Rectal smooth muscle tissue (tissue), 1 donor: ENCODE data around the gene MEGF6.
"Not testable (repeated sequence)": the region's sequence is repeated elsewhere in the genome, so short reads cannot be mapped to it uniquely, and the experiment has no call there.

Source experiments
- H3K27ac ChIP-seq: one replicate; pipeline ENCODE4 v1.7.0; 2013; ENCODE audit warnings: low read depth, low read length, inconsistent platforms
- H3K27me3 ChIP-seq: one replicate; pipeline ENCODE4 v1.7.0; 2013; ENCODE audit warnings: low read length; ENCODE audit not compliant: control insufficient read depth, insufficient read depth
- H3K36me3 ChIP-seq: one replicate; pipeline ENCODE4 v1.7.0; 2013; ENCODE audit warnings: low read length; ENCODE audit not compliant: control insufficient read depth, insufficient read depth
- H3K4me1 ChIP-seq: one replicate; pipeline ENCODE4 v1.7.0; 2013; ENCODE audit warnings: low read length; ENCODE audit not compliant: control insufficient read depth, insufficient read depth
- H3K4me3 ChIP-seq: one replicate; pipeline ENCODE4 v1.7.0; 2013; ENCODE audit warnings: low read length
- H3K9ac ChIP-seq: one replicate; pipeline ENCODE4 v1.7.0; 2013; ENCODE audit warnings: low read length

The MEGF6 gene

DNA sequence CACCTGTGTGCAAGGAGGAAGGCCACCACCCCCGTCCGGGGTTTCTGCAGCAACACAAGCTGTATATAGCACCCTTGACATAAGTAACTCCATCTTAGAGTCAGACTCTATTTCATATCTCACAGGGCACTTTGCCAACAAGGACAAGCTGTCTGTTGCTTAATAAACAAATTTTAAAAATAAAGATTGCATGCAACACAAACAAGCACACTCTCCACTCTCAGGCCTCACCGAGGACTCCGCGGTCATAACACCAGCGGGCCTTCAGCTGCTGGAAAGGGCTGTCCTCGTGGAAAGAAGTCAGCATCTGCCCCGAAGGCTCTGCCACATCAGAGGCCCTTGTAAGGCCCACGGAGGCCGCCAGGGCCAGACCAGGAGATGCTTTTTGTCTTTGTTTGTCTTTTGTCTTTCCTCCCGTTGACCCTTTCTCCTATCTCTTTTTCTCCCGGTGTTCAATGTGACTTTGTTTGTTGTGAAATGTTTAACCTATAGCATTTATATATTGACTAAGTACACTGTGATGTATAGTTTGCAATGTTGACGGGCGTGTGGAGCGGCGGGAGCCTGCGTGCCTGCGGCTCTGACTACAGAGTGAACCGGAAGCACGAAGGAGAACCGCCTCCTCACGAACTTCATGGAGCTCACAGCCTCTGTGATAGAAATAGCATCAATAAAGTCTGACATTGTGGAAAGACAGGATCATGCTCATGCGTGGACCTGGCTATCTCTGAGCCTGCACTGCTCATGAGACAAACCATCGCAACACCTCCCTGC lies 24.1 kb downstream of the MEGF6 start:
- H3K27me3 ChIP-seq: no peaks in the 10 kb centered on the region
- no peak overlapping the region for H3K27ac ChIP-seq
- H3K4me1 ChIP-seq: no peaks in the 10 kb centered on the region

GRCh38 chr1:3585940-3586568 lies 25.3 kb downstream of the MEGF6 start:
- Histone ChIP-seq H3K36me3 (no peaks in the 10 kb centered on the region), H3K9ac (no peak overlapping the region), H3K4me1 (no peaks in the 10 kb centered on the region), H3K27ac (no peak overlapping the region), H3K4me3 (no peak overlapping the region), H3K27me3 (no peaks in the 10 kb centered on the region)

More for the DNA sequence above, 24.1 kb downstream of the MEGF6 start:
- no peak overlapping the region for H3K4me3 ChIP-seq
- H3K36me3 ChIP-seq: no peaks in the 10 kb centered on the region
- H3K9ac ChIP-seq: no peak overlapping the region

DNA sequence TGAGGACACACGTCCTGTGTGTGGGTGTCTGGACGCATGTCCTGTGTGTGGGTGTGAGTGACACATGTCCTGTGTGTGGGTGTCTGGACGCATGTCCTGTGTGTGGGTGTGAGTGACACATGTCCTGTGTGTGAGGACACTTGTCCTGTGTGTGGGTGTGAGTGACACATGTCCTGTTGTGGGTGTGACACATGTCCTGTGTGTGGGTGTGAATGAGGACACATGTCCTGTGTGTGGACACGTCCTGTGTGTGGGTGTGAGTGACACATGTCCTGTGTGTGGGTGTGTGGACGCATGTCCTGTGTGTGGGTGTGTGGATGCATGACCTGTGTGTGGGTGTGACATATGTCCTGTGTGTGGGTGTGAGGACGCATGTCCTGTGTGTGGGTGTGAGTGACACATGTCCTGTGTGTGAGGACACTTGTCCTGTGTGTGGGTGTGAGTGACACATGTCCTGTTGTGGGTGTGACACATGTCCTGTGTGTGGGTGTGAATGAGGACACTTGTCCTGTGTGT lies 25.9 kb downstream of the MEGF6 start:
- not testable (repeated sequence) for H3K9ac ChIP-seq, H3K4me1 ChIP-seq, H3K4me3 ChIP-seq, H3K36me3 ChIP-seq, H3K27me3 ChIP-seq, H3K27ac ChIP-seq

DNA sequence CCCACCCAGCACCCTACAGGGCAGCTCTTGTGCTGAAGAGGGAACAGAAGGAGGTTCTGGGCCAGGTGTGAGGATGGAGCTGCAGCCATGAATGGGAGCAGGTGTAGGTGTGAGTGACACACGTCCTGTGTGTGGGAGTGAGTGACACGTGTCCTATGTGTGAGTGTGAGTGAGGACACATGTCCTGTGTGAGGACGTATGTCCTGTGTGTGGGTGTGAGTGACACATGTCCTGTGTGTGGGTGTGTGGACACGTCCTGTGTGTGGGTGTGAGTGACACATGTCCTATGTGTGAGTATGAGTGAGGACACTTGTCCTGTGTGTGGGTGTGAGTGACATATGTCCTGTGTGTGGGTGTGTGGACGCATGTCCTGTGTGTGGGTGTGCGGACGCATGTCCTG lies 26.4 kb downstream of the MEGF6 start:
- Histone ChIP-seq H3K36me3 (no peaks in the 10 kb centered on the region), H3K4me1 (no peaks in the 10 kb centered on the region), H3K27me3 (no peaks in the 10 kb centered on the region), H3K27ac (no peak overlapping the region), H3K9ac (no peak overlapping the region), H3K4me3 (no peak overlapping the region)

DNA sequence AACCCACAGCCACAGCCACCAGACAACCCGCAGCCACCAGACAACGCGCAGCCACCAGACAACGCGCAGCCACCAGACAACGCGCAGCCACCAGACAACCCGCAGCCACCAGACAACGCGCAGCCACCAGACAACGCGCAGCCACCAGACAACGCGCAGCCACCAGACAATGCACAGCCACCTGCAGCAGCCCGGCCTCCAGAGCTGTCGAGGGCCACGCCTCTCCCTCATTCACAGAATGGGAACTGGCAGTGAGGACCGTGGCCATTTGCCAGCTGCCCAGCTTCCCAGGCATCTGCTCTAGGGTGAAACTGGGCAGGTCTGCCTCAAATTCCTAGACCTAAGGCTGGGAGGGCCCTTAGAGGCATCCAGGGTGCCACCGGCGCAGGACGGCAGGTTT lies 27.6 kb downstream of the MEGF6 start:
- not testable (repeated sequence) for H3K4me1 ChIP-seq, H3K36me3 ChIP-seq, H3K4me3 ChIP-seq, H3K27me3 ChIP-seq, H3K9ac ChIP-seq, H3K27ac ChIP-seq

DNA sequence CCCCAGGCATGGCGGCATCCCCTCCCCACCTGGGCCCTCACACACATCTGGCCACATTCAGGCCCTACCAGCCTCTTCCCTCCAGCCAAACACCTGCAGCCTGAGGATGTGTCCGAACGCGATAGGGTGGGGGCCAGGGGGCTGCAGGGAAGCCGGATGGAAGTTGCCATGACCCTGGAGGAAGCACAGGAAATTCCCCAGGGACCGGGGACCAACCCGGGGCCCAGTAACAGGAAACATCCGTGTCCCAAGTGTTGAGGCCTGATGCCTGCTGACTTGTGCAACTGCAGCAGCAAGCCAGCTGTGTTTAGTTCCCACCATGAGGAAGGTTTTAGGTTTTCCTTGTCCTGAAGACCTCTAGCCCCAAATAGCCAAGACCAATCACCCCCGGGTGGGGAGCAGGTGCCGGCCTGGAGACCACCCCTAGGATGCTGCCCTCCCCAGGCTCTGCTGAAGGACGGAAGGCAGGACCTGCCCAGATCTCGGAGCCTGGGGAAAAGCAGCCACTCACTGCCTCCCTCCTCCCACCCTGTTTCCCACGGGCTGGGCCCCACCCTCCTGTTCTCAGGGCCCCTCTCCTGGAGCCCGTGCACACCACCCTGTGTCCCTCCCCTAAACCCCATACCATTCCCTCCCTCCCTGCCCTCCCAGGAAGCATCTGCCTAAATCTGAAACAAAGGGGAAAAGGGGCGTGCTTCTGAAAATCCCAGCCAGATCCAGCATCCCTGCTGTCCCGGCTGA lies 29.8 kb downstream of the MEGF6 start:
- Histone ChIP-seq H3K36me3 (no peaks in the 10 kb centered on the region), H3K9ac (no peak overlapping the region), H3K4me3 (no peak overlapping the region), H3K27me3 (no peaks in the 10 kb centered on the region), H3K27ac (no peak overlapping the region), H3K4me1 (no peaks in the 10 kb centered on the region)

- Histone ChIP-seq H3K27me3 (no peaks in the 10 kb centered on the region), H3K9ac (no peak overlapping the region), H3K4me1 (no peaks in the 10 kb centered on the region), H3K4me3 (no peak overlapping the region), H3K36me3 (no peaks in the 10 kb centered on the region), H3K27ac (no peak overlapping the region)
Observed at GRCh38 chr1:3580231-3580630, 31.1 kb downstream of the MEGF6 start.

- Histone ChIP-seq H3K27me3 (no peaks in the 10 kb centered on the region), H3K9ac (no peak overlapping the region), H3K36me3 (no peaks in the 10 kb centered on the region), H3K4me1 (no peaks in the 10 kb centered on the region), H3K4me3 (no peak overlapping the region), H3K27ac (no peak overlapping the region)
Observed at GRCh38 chr1:3579626-3580025, 31.7 kb downstream of the MEGF6 start.

- no peak overlapping the region for H3K27ac ChIP-seq
- H3K4me1 ChIP-seq: no peaks in the 10 kb centered on the region
- no peaks in the 10 kb centered on the region for H3K36me3 ChIP-seq
Observed at GRCh38 chr1:3578906-3579305, 32.4 kb downstream of the MEGF6 start.

GRCh38 chr1:3578433-3578805 lies 32.9 kb downstream of the MEGF6 start:
- Histone ChIP-seq H3K4me1 (no peaks in the 10 kb centered on the region), H3K36me3 (no peaks in the 10 kb centered on the region), H3K4me3 (no peak overlapping the region), H3K27me3 (no peaks in the 10 kb centered on the region), H3K27ac (no peak overlapping the region), H3K9ac (no peak overlapping the region)

More at GRCh38 chr1:3578906-3579305, 32.4 kb downstream of the MEGF6 start:
- H3K9ac ChIP-seq: no peak overlapping the region
- no peak overlapping the region for H3K4me3 ChIP-seq
- H3K27me3 ChIP-seq: no peaks in the 10 kb centered on the region

- no peak overlapping the region for H3K9ac ChIP-seq
- H3K36me3 ChIP-seq: no peaks in the 10 kb centered on the region
- no peak overlapping the region for H3K4me3 ChIP-seq
- H3K27me3 ChIP-seq: no peaks in the 10 kb centered on the region
- no peaks in the 10 kb centered on the region for H3K4me1 ChIP-seq
- no peak overlapping the region for H3K27ac ChIP-seq
Observed at GRCh38 chr1:3577711-3578432, 33.4 kb downstream of the MEGF6 start.

DNA sequence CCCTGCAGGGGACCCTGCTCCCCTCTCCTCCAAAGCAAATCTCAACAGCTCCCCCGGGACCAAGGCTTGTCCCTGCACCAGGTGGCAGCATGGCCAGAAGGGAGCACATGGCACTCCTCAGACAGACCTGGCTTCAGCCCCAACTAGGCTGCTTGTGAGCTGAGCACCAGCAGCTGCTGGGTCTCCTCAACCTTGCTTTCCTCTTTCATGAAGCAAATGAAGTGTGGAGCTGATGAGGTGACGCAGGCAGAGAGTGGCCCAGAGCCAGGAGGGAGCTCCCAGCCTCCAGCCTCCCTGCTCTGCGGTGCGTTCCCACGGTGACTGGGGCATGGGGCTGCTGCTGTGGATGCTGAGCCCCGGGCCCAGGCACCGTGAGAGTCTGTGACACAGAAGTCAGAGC lies 34.0 kb downstream of the MEGF6 start:
- Histone ChIP-seq H3K27ac (no peak overlapping the region), H3K36me3 (no peaks in the 10 kb centered on the region), H3K27me3 (no peaks in the 10 kb centered on the region), H3K4me1 (no peaks in the 10 kb centered on the region), H3K4me3 (no peak overlapping the region), H3K9ac (no peak overlapping the region)
